ENCODE measurements around the gene ATP5PD. TPM values are rescaled to one million over a fixed set of nuclear protein-coding genes. Genes with fewer than 3 reads are reported as not detected.

The ATP5PD gene
- total and polyA plus RNA-seq, 2 of the 13 experiments (the other 11 are each of a cell fraction or from before 2014, with no cell fraction given), result 158 to 428 TPM

GRCh38 chr17:75084039-75084660 is 37.4 kb upstream of the ATP5PD start (continued):
- TF ChIP-seq, protein P1, sequence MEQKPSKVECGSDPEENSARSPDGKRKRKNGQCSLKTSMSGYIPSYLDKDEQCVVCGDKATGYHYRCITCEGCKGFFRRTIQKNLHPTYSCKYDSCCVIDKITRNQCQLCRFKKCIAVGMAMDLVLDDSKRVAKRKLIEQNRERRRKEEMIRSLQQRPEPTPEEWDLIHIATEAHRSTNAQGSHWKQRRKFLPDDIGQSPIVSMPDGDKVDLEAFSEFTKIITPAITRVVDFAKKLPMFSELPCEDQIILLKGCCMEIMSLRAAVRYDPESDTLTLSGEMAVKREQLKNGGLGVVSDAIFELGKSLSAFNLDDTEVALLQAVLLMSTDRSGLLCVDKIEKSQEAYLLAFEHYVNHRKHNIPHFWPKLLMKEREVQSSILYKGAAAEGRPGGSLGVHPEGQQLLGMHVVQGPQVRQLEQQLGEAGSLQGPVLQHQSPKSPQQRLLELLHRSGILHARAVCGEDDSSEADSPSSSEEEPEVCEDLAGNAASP (CRISPR knock-in tag; IDR thresholded peaks at IDR 0.05; ENCODE audit: borderline replicate concordance), result peak; percentile 83
- TF ChIP-seq, protein P2, sequence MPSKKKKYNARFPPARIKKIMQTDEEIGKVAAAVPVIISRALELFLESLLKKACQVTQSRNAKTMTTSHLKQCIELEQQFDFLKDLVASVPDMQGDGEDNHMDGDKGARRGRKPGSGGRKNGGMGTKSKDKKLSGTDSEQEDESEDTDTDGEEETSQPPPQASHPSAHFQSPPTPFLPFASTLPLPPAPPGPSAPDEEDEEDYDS (CRISPR knock-in tag; IDR thresholded peaks at IDR 0.05), result peak; percentile 64
- TF ChIP-seq ATF2 (CRISPR knock-in tag; IDR thresholded peaks at IDR 0.05) (peak; percentile 68; the same call in 1 of the 2 replicates), ZNF33B (CRISPR knock-in tag; IDR thresholded peaks at IDR 0.05) (no peak), IKZF4 (CRISPR knock-in tag; IDR thresholded peaks at IDR 0.05; ENCODE audit: borderline replicate concordance, low read depth, not compliant biosample characterization) (no peak), WIZ (CRISPR knock-in tag; IDR thresholded peaks at IDR 0.05) (no peak), MIXL1 (CRISPR knock-in tag; IDR thresholded peaks at IDR 0.05) (peak; percentile 83), ZGPAT (CRISPR knock-in tag; IDR thresholded peaks at IDR 0.05) (peak; percentile 95), ZNF12 (CRISPR knock-in tag; IDR thresholded peaks at IDR 0.05) (no peak), YY1 (IDR thresholded peaks at IDR 0.05; ENCODE audit: insufficient read depth, insufficient replicate concordance, low read depth, low read length) (no peak), ZNF383 (CRISPR knock-in tag; IDR thresholded peaks at IDR 0.05; ENCODE audit: borderline replicate concordance) (no peak), SRSF4 (IDR thresholded peaks at IDR 0.05; ENCODE audit: low read depth, low read length, poor library complexity, severe bottlenecking) (no peak), ZNF143 (CRISPR knock-in tag; IDR thresholded peaks at IDR 0.05) (no peak), GRHL1 (CRISPR knock-in tag; conservative IDR thresholded peaks at IDR 0.05) (no peak), CCAR2 (optimal IDR thresholded peaks at IDR 0.05; ENCODE audit: low read depth, low read length) (peak; percentile 51), SPEN (CRISPR knock-in tag; IDR thresholded peaks at IDR 0.05; ENCODE audit: low read depth) (peak; percentile 76; the same call in 1 of the 2 replicates), ZSCAN9 (CRISPR knock-in tag; IDR thresholded peaks at IDR 0.05; ENCODE audit: borderline replicate concordance) (peak; percentile 82), ZNF747 (CRISPR knock-in tag; IDR thresholded peaks at IDR 0.05; ENCODE audit: borderline replicate concordance) (peak; percentile 38; the same call in 1 of the 2 replicates), TMF1 (CRISPR knock-in tag; IDR thresholded peaks at IDR 0.05; ENCODE audit: low read depth) (no peak), CBX2 (IDR thresholded peaks at IDR 0.05; ENCODE audit: low read depth, low read length) (no peak), CBX2 (CRISPR knock-in tag; IDR thresholded peaks at IDR 0.05; ENCODE audit: low read depth) (no peak)
- TF ChIP-seq, protein P3, sequence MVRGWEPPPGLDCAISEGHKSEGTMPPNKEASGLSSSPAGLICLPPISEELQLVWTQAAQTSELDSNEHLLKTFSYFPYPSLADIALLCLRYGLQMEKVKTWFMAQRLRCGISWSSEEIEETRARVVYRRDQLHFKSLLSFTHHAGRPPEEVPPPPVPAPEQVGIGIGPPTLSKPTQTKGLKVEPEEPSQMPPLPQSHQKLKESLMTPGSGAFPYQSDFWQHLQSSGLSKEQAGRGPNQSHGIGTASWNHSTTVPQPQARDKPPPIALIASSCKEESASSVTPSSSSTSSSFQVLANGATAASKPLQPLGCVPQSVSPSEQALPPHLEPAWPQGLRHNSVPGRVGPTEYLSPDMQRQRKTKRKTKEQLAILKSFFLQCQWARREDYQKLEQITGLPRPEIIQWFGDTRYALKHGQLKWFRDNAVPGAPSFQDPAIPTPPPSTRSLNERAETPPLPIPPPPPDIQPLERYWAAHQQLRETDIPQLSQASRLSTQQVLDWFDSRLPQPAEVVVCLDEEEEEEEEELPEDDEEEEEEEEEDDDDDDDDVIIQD (CRISPR knock-in tag; IDR thresholded peaks at IDR 0.05; ENCODE audit: low read depth), result peak; percentile 76; the same call in 1 of the 2 replicates
